Tibial nerve (tissue), 4 donors: Measurements from ENCODE around the gene ATP6V0B.

Experiments used
- EP300 ChIP-seq, 2 donors: sonication (generic); formaldehyde crosslinking; IDR thresholded peaks; one replicate each; pipeline ENCODE4 v1.6.1; 2017; ENCODE audit warnings: antibody characterized with exemption in 2 of 2, mild to moderate bottlenecking in 1 of 2
- TF ChIP-seq, protein P1 (sequence below), 5 experiments: fragments of 200-600 bp in 3 of 5; fragments of 450-650 bp in 2 of 5; sonication (generic) in 3 of 5; IDR thresholded peaks; one replicate each; pipeline ENCODE4 v1.5.1; 2016 to 2019; ENCODE audit warnings: antibody characterized with exemption in 5 of 5, mild to moderate bottlenecking in 3 of 5, moderate library complexity in 2 of 5

DNA sequence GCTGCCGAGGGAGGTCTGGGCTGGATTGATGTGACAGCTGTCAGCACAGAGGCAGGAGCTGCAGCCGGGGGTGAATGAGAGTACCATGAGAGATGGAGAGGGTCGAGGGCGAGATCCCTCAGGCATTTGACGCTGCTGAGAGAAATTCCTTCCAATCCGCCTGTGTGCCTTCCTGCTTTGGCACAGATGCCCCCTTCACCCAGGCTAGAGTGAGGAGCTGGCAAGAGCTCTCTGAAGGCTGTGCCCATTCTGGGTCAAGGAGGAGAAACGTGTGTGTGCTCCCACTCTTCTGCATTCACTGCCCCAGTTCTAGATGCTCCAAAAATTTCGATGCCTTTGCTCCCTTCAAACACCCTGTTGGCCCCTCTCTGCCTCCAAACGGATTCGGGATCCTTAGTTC is 36.4 kb upstream of the ATP6V0B start:
- TF ChIP-seq, protein P1, sequence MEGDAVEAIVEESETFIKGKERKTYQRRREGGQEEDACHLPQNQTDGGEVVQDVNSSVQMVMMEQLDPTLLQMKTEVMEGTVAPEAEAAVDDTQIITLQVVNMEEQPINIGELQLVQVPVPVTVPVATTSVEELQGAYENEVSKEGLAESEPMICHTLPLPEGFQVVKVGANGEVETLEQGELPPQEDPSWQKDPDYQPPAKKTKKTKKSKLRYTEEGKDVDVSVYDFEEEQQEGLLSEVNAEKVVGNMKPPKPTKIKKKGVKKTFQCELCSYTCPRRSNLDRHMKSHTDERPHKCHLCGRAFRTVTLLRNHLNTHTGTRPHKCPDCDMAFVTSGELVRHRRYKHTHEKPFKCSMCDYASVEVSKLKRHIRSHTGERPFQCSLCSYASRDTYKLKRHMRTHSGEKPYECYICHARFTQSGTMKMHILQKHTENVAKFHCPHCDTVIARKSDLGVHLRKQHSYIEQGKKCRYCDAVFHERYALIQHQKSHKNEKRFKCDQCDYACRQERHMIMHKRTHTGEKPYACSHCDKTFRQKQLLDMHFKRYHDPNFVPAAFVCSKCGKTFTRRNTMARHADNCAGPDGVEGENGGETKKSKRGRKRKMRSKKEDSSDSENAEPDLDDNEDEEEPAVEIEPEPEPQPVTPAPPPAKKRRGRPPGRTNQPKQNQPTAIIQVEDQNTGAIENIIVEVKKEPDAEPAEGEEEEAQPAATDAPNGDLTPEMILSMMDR (IDR thresholded peaks at IDR 0.05): no peak
- no peak for TF ChIP-seq EP300 (IDR thresholded peaks at IDR 0.05)
